ENCODE measurements around the gene DAP.

DNA sequence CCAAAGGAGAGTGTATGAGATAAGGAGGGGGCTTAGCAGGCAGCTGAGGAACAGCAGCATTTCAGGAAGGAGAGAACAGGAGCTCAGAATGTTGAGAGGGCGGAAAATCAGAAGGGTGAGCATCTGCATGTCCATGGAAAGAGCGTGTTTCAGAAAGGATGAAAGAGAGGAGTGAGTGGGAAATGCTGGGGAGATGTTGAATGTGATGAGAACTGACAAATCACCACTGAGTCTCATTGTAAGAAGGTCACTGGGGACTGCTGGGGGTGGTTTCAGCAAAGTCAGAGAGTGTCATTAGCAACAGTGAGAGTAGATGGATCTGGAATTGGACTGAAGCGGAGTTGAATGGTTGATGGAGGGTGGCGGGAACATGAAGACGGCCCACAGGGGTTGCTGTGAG lies 131.4 kb downstream of the DAP start:
- TF ChIP-seq, protein P1, sequence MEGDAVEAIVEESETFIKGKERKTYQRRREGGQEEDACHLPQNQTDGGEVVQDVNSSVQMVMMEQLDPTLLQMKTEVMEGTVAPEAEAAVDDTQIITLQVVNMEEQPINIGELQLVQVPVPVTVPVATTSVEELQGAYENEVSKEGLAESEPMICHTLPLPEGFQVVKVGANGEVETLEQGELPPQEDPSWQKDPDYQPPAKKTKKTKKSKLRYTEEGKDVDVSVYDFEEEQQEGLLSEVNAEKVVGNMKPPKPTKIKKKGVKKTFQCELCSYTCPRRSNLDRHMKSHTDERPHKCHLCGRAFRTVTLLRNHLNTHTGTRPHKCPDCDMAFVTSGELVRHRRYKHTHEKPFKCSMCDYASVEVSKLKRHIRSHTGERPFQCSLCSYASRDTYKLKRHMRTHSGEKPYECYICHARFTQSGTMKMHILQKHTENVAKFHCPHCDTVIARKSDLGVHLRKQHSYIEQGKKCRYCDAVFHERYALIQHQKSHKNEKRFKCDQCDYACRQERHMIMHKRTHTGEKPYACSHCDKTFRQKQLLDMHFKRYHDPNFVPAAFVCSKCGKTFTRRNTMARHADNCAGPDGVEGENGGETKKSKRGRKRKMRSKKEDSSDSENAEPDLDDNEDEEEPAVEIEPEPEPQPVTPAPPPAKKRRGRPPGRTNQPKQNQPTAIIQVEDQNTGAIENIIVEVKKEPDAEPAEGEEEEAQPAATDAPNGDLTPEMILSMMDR (IDR thresholded peaks at IDR 0.05), result no peak
- TF ChIP-seq, protein P2, sequence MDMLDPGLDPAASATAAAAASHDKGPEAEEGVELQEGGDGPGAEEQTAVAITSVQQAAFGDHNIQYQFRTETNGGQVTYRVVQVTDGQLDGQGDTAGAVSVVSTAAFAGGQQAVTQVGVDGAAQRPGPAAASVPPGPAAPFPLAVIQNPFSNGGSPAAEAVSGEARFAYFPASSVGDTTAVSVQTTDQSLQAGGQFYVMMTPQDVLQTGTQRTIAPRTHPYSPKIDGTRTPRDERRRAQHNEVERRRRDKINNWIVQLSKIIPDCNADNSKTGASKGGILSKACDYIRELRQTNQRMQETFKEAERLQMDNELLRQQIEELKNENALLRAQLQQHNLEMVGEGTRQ (CRISPR knock-in tag; IDR thresholded peaks at IDR 0.05), result no peak
- TF ChIP-seq, protein P3, sequence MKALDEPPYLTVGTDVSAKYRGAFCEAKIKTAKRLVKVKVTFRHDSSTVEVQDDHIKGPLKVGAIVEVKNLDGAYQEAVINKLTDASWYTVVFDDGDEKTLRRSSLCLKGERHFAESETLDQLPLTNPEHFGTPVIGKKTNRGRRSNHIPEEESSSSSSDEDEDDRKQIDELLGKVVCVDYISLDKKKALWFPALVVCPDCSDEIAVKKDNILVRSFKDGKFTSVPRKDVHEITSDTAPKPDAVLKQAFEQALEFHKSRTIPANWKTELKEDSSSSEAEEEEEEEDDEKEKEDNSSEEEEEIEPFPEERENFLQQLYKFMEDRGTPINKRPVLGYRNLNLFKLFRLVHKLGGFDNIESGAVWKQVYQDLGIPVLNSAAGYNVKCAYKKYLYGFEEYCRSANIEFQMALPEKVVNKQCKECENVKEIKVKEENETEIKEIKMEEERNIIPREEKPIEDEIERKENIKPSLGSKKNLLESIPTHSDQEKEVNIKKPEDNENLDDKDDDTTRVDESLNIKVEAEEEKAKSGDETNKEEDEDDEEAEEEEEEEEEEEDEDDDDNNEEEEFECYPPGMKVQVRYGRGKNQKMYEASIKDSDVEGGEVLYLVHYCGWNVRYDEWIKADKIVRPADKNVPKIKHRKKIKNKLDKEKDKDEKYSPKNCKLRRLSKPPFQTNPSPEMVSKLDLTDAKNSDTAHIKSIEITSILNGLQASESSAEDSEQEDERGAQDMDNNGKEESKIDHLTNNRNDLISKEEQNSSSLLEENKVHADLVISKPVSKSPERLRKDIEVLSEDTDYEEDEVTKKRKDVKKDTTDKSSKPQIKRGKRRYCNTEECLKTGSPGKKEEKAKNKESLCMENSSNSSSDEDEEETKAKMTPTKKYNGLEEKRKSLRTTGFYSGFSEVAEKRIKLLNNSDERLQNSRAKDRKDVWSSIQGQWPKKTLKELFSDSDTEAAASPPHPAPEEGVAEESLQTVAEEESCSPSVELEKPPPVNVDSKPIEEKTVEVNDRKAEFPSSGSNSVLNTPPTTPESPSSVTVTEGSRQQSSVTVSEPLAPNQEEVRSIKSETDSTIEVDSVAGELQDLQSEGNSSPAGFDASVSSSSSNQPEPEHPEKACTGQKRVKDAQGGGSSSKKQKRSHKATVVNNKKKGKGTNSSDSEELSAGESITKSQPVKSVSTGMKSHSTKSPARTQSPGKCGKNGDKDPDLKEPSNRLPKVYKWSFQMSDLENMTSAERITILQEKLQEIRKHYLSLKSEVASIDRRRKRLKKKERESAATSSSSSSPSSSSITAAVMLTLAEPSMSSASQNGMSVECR (CRISPR knock-in tag; IDR thresholded peaks at IDR 0.05; ENCODE audit: borderline replicate concordance), result no peak
- TF ChIP-seq JAZF1 (CRISPR knock-in tag; IDR thresholded peaks at IDR 0.05) (no peak), NR2C2 (CRISPR knock-in tag; IDR thresholded peaks at IDR 0.05) (no peak), KAT7 (CRISPR knock-in tag; IDR thresholded peaks at IDR 0.05; ENCODE audit: borderline replicate concordance) (no peak), CREB1 (CRISPR knock-in tag; IDR thresholded peaks at IDR 0.05) (no peak), NFYB (CRISPR knock-in tag; conservative IDR thresholded peaks at IDR 0.05; ENCODE audit: low read depth) (no peak), SP1 (CRISPR knock-in tag; conservative IDR thresholded peaks at IDR 0.05) (no peak)
- TF ChIP-seq, protein P4, sequence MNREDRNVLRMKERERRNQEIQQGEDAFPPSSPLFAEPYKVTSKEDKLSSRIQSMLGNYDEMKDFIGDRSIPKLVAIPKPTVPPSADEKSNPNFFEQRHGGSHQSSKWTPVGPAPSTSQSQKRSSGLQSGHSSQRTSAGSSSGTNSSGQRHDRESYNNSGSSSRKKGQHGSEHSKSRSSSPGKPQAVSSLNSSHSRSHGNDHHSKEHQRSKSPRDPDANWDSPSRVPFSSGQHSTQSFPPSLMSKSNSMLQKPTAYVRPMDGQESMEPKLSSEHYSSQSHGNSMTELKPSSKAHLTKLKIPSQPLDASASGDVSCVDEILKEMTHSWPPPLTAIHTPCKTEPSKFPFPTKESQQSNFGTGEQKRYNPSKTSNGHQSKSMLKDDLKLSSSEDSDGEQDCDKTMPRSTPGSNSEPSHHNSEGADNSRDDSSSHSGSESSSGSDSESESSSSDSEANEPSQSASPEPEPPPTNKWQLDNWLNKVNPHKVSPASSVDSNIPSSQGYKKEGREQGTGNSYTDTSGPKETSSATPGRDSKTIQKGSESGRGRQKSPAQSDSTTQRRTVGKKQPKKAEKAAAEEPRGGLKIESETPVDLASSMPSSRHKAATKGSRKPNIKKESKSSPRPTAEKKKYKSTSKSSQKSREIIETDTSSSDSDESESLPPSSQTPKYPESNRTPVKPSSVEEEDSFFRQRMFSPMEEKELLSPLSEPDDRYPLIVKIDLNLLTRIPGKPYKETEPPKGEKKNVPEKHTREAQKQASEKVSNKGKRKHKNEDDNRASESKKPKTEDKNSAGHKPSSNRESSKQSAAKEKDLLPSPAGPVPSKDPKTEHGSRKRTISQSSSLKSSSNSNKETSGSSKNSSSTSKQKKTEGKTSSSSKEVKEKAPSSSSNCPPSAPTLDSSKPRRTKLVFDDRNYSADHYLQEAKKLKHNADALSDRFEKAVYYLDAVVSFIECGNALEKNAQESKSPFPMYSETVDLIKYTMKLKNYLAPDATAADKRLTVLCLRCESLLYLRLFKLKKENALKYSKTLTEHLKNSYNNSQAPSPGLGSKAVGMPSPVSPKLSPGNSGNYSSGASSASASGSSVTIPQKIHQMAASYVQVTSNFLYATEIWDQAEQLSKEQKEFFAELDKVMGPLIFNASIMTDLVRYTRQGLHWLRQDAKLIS (CRISPR knock-in tag; IDR thresholded peaks at IDR 0.05; ENCODE audit: borderline replicate concordance), result no peak
- TF ChIP-seq, protein P5, sequence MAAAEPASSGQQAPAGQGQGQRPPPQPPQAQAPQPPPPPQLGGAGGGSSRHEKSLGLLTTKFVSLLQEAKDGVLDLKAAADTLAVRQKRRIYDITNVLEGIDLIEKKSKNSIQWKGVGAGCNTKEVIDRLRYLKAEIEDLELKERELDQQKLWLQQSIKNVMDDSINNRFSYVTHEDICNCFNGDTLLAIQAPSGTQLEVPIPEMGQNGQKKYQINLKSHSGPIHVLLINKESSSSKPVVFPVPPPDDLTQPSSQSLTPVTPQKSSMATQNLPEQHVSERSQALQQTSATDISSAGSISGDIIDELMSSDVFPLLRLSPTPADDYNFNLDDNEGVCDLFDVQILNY (CRISPR knock-in tag; IDR thresholded peaks at IDR 0.05), result no peak
- TF ChIP-seq, protein P6, sequence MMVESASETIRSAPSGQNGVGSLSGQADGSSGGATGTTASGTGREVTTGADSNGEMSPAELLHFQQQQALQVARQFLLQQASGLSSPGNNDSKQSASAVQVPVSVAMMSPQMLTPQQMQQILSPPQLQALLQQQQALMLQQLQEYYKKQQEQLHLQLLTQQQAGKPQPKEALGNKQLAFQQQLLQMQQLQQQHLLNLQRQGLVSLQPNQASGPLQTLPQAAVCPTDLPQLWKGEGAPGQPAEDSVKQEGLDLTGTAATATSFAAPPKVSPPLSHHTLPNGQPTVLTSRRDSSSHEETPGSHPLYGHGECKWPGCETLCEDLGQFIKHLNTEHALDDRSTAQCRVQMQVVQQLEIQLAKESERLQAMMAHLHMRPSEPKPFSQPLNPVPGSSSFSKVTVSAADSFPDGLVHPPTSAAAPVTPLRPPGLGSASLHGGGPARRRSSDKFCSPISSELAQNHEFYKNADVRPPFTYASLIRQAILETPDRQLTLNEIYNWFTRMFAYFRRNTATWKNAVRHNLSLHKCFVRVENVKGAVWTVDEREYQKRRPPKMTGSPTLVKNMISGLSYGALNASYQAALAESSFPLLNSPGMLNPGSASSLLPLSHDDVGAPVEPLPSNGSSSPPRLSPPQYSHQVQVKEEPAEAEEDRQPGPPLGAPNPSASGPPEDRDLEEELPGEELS (CRISPR knock-in tag; IDR thresholded peaks at IDR 0.05), result no peak
- TF ChIP-seq, protein P7, sequence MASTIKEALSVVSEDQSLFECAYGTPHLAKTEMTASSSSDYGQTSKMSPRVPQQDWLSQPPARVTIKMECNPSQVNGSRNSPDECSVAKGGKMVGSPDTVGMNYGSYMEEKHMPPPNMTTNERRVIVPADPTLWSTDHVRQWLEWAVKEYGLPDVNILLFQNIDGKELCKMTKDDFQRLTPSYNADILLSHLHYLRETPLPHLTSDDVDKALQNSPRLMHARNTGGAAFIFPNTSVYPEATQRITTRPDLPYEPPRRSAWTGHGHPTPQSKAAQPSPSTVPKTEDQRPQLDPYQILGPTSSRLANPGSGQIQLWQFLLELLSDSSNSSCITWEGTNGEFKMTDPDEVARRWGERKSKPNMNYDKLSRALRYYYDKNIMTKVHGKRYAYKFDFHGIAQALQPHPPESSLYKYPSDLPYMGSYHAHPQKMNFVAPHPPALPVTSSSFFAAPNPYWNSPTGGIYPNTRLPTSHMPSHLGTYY (CRISPR knock-in tag; IDR thresholded peaks at IDR 0.05), result no peak
